C4-2B (cell line): ENCODE measurements around the gene LRP10.

Experiments used
- H3K27ac ChIP-seq: fragments of 450-650 bp; 2 replicates; pipeline ENCODE4 v1.5.1; 2017
- ZFX ChIP-seq: fragments of 450-650 bp; IDR thresholded peaks from 2 replicates; pipeline ENCODE4 v1.6.1; 2017
- TF ChIP-seq, protein P1 (sequence below): fragments of 450-650 bp; conservative IDR thresholded peaks from 2 replicates; pipeline ENCODE4 v1.5.1; 2017; ENCODE audit warnings: mild to moderate bottlenecking

The LRP10 gene

DNA sequence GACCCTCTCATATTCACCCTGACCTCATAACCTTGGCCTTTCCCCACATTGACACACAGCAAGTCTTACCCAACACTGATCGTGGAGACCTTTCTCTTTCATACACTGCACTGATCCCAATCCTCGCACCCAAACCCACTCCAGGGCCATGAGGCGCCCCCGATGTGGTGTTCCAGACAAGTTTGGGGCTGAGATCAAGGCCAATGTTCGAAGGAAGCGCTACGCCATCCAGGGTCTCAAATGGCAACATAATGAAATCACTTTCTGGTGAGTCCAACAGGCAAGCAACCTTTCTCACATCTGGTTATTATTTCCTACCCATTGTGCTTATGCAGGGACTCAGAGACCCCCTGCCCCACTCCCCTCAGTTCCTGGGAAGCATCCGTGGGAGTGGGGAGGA, 29.8 kb upstream of the LRP10 start:
- TF ChIP-seq, protein P1, sequence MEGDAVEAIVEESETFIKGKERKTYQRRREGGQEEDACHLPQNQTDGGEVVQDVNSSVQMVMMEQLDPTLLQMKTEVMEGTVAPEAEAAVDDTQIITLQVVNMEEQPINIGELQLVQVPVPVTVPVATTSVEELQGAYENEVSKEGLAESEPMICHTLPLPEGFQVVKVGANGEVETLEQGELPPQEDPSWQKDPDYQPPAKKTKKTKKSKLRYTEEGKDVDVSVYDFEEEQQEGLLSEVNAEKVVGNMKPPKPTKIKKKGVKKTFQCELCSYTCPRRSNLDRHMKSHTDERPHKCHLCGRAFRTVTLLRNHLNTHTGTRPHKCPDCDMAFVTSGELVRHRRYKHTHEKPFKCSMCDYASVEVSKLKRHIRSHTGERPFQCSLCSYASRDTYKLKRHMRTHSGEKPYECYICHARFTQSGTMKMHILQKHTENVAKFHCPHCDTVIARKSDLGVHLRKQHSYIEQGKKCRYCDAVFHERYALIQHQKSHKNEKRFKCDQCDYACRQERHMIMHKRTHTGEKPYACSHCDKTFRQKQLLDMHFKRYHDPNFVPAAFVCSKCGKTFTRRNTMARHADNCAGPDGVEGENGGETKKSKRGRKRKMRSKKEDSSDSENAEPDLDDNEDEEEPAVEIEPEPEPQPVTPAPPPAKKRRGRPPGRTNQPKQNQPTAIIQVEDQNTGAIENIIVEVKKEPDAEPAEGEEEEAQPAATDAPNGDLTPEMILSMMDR = no peak
- no peak for TF ChIP-seq ZFX
- H3K27ac ChIP-seq = no peak overlapping the region

DNA sequence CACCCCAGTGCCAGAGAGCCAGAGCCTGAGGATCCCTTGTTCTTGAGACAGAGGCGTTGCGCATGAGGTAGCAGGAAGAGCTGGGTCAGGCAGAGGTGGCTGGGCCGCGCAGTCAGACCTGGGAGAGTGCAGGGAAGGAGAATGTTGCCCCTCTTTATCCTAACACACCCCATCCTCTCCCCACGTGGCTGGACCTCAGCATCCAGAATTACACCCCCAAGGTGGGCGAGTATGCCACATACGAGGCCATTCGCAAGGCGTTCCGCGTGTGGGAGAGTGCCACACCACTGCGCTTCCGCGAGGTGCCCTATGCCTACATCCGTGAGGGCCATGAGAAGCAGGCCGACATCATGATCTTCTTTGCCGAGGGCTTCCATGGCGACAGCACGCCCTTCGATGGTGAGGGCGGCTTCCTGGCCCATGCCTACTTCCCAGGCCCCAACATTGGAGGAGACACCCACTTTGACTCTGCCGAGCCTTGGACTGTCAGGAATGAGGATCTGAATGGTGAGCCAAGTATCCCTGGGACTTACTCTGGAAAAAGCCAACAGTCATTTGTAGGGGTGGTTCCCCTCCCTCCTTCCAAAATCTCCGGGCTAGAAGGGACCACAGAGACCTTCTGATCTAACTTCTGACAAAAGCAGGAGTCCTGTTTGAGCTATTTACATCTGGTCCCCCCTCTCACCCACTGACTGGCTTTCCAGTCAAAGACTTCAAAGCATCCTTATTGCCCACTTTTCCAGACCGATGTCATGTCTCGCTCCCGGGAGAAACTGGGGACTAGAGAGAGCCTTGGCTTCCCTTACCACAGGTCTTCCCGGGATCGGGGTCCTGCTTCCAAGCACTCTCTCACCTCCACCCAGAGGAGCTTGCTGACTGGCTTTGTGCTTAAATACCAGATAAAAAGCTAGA, 29.1 kb upstream of the LRP10 start:
- no peak overlapping the region for H3K27ac ChIP-seq
- no peak for TF ChIP-seq ZFX
- TF ChIP-seq, protein P1 = no peak

DNA sequence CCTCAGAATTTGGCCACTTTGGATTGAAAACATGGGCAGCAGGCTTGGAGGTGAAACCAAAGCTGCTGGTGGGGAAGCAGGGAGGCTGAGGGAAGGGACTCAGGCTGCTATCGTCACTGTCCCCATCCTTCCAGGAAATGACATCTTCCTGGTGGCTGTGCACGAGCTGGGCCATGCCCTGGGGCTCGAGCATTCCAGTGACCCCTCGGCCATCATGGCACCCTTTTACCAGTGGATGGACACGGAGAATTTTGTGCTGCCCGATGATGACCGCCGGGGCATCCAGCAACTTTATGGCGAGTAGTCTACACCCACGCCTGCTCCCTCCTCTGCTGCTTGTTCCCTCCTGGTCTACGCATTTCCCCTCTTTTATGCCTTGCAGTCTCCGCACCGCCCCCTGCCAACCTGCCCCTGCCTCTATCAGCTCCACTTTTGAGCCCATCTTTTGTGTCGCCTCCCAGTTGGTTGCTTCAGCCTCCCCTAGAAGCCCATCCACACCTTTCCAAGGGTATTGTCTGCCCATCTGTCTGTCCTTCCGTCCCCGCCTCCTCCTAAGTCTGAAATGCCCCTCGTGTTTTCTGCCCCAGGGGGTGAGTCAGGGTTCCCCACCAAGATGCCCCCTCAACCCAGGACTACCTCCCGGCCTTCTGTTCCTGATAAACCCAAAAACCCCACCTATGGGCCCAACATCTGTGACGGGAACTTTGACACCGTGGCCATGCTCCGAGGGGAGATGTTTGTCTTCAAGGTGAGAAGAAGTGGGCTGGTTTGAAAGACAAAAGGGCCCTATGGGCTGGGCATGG, 28.2 kb upstream of the LRP10 start:
- TF ChIP-seq, protein P1 = no peak
- no peak for TF ChIP-seq ZFX
- no peak overlapping the region for H3K27ac ChIP-seq

DNA sequence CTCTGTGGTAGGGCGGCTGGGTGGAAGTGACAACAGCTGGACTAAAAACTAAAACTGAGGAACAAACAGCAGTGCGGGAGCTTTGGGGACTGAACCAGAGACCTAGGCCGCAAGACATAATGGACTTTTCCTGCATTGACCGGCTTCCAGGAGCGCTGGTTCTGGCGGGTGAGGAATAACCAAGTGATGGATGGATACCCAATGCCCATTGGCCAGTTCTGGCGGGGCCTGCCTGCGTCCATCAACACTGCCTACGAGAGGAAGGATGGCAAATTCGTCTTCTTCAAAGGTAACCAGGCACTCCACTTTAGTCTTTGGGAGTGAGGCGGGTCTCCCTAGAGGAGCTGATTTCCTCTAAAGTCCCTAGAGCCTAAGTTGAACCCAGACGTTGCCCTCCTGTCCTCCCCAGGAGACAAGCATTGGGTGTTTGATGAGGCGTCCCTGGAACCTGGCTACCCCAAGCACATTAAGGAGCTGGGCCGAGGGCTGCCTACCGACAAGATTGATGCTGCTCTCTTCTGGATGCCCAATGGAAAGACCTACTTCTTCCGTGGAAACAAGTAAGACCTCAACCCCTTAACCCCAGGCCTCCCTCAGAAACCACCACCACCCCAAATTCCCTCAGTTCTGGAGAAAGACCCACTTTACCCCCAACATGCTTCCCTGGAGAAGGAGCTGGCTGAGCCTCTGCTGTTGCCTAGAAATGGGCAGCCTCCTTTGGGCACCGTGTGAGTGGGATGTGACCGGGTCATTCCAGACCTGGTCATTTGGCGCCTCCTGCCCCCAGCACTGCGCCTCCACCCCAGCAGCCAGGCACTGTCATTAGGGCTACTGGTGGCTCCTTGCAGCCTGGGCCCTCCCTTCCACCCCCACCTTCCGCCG, 27.1 kb upstream of the LRP10 start:
- no peak overlapping the region for H3K27ac ChIP-seq
- TF ChIP-seq, protein P1 = no peak
- no peak for TF ChIP-seq ZFX

DNA sequence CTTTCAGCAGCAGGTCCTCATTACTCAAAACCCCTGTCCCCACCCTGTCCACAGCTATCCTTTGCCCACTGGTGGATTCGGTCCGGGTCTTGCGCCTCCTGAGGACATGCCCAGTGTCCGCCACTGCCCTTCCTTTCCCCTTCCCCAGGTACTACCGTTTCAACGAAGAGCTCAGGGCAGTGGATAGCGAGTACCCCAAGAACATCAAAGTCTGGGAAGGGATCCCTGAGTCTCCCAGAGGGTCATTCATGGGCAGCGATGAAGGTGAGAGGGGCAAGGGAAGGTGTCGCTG, 26.5 kb upstream of the LRP10 start:
- no peak overlapping the region for H3K27ac ChIP-seq
- TF ChIP-seq ZFX = no peak
- TF ChIP-seq, protein P1 = no peak

DNA sequence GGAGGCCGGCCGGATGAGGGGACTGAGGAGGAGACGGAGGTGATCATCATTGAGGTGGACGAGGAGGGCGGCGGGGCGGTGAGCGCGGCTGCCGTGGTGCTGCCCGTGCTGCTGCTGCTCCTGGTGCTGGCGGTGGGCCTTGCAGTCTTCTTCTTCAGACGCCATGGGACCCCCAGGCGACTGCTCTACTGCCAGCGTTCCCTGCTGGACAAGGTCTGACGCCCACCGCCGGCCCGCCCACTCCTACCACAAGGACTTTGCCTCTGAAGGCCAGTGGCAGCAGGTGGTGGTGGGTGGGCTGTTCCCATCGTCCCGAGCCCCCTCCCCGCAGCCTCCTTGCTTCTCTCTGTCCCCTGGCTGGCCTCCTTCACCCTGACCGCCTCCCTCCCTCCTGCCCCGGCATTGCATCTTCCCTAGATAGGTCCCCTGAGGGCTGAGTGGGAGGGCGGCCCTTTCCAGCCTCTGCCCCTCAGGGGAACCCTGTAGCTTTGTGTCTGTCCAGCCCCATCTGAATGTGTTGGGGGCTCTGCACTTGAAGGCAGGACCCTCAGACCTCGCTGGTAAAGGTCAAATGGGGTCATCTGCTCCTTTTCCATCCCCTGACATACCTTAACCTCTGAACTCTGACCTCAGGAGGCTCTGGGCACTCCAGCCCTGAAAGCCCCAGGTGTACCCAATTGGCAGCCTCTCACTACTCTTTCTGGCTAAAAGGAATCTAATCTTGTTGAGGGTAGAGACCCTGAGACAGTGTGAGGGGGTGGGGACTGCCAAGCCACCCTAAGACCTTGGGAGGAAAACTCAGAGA, 25.5 kb upstream of the LRP10 start:
- no peak overlapping the region for H3K27ac ChIP-seq
- TF ChIP-seq, protein P1 = no peak
- TF ChIP-seq ZFX = no peak
